Epithelial cell of prostate (primary cell): ENCODE measurements around the gene RTKN2.

Source experiments
- DNase-seq: peaks from one replicate; pipeline ENCODE4 v3.0.0-alpha.2; 2011; ENCODE audit warnings: low read depth, low spot score
- H3K27ac ChIP-seq: fragments of 450-650 bp; 2 replicates; pipeline ENCODE4 v1.5.1; 2017; ENCODE audit warnings: mild to moderate bottlenecking

RTKN2 gene

GRCh38 chr10:62231371-62231770, 37.3 kb downstream of the RTKN2 start:
- peak overlapping the region; percentile 34 for H3K27ac ChIP-seq
- DNase-seq, result no peak

DNA sequence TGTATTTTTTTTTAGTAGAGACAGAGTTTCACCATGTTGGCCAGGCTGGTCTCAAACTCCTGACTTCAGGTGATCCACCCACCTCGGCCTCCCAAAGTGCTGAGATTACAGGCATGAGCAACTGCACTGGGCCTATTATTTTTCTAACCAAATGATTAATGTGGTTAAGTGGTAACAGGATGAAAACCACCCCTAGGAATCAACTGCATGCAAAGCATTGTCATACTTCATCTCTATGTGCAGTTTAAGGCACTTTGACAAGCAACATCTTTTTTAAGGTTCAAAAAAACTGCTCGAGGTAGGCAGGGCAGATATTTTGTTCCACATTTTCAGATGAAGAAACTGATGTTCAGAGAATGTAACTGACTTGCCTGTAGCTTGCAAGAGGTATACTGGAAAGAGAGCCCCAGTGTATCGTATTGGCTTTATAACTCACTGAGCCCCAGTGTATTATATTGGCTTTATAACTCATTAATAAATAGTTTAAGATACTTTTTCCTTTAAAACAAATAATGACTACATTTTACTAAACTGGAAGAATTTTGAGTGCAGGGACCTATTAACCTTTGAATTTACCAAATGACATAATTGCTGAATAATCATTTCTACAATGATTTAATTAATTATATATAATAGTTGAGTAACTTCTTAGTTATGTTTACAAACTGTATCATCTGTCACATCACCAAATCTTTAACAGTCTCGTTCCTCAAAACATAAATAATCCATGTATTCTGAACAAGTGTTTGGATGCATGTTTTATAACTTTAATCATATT, 38.1 kb downstream of the RTKN2 start:
- DNase-seq, result no peak
- peak overlapping the region; percentile 34 for H3K27ac ChIP-seq

- no peak overlapping the region for H3K27ac ChIP-seq
- no peak for DNase-seq
These were observed 43.3 kb downstream of the RTKN2 start for GRCh38 chr10:62225362-62225761.

DNA sequence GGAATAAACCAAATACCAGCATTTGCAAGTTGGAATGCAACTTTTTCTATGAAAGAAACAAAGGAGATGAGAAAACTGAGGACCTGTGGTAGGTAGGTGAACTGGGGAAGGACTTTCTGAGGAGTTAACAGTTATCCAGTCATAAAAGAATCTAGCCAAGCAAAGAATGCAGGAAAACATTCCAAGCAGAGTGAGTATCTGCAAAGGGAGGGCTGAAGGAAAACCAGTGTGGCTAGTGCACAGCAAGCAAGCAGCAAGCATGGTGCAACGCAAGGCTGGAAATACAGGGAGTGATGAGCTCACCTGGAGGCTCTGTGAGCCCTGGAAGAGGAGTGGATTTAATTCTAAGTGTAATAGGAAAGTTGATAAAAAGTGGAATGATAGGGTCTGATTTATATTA, 44.0 kb downstream of the RTKN2 start:
- peak; percentile 2 for DNase-seq
- H3K27ac ChIP-seq, result no peak overlapping the region

- no peak overlapping the region for H3K27ac ChIP-seq
- DNase-seq, result no peak
These were observed 51.0 kb downstream of the RTKN2 start for GRCh38 chr10:62217683-62218082.

- no peak for DNase-seq
- no peak overlapping the region for H3K27ac ChIP-seq
These were observed 54.2 kb downstream of the RTKN2 start for GRCh38 chr10:62214364-62214874.

GRCh38 chr10:62205750-62206399, 62.8 kb downstream of the RTKN2 start:
- H3K27ac ChIP-seq, result no peak overlapping the region
- no peak for DNase-seq

DNA sequence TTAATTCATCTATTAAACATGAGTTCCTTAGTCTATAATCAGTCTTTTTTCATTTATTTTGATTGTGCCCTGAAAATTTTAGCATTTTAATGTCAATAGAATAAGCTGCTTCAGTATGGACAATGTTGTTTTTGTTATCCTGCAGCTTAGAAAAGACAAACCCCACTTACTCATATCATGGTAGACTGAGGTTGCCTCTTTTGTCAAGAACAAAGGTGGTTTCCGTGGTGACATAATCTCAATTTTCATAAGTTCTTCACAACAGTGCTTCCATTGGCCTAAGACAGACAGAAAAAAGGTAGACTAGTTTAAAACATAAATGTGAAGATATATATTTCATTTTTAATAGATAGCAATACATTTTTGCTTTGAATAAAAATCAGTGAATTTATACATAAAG, 69.1 kb downstream of the RTKN2 start:
- DNase-seq, result no peak
- no peak overlapping the region for H3K27ac ChIP-seq

DNA sequence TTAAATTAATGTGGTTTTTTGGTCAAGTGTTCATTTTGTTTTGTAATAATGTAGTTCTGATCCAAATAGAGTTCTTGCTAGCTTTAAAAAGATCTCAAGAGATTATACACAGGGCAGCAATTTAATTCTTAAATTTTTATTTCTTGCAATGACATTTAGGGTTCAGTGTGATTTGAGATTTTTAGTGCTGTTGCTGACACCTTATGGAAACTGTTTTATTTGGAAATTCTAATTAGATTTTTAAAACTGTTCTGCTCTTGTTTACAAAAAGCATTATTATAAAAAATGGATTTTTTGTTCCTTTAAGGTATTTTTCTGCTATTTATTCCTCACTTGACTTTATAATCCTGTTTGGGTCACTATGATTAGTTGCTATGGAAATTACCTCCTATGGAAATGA, 72.1 kb downstream of the RTKN2 start:
- no peak for DNase-seq
- H3K27ac ChIP-seq, result no peak overlapping the region

GRCh38 chr10:62195675-62195926, 73.0 kb downstream of the RTKN2 start:
- no peak for DNase-seq
- H3K27ac ChIP-seq, result no peak overlapping the region

GRCh38 chr10:62194924-62195674, 73.5 kb downstream of the RTKN2 start:
- no peak for DNase-seq
- no peak overlapping the region for H3K27ac ChIP-seq

DNA sequence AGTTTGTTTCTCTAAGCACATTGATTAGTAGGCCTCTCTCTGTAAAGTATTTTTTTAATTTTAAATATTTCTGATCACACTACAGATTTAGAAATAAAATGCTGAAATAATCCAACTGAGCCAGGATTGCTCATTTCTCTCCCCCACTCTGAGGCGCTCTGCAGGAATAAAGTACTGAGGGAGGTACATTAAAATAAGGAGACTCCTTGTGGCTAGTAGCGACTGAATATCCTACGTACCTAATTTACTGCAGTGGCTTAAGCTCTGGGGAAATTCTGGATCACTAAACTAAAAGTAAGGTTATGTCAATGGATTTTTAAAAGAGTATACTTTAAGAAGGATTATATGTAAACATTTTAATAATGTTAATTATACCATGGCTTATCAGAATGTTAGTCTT, 75.2 kb downstream of the RTKN2 start:
- H3K27ac ChIP-seq, result no peak overlapping the region
- DNase-seq, result no peak

- DNase-seq, result no peak
- H3K27ac ChIP-seq, result no peak overlapping the region
These were observed 79.5 kb downstream of the RTKN2 start for GRCh38 chr10:62189131-62189530.

DNA sequence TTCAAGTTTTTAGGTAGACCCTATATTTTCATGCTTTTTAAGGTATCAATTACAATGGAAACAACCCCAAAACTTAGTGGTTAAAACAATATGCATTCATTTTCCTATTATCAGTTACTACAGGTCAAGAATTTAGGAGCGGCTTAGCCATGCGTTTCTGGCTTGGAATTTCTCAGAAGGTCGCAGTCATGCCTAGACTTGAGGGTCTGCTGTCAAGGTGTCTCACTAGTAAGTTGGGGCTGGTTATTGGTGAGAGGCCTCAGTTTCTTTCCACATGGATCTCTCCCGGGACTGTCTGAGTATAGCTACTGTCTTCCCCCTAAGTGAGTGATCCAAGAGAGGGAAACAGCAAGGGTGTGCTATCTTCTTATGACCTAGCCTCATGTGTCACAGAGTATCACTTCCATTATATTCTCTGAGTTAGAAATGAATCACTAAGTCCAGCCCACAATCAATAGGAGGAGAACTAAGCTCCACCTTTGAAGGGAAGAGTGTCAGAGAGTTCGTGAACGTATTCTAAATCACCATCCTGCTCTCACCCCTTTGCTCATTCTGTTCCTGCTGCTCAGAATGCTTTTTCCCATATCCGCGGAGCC, 80.5 kb downstream of the RTKN2 start:
- DNase-seq, result no peak
- peak overlapping the region; percentile 9 for H3K27ac ChIP-seq

DNA sequence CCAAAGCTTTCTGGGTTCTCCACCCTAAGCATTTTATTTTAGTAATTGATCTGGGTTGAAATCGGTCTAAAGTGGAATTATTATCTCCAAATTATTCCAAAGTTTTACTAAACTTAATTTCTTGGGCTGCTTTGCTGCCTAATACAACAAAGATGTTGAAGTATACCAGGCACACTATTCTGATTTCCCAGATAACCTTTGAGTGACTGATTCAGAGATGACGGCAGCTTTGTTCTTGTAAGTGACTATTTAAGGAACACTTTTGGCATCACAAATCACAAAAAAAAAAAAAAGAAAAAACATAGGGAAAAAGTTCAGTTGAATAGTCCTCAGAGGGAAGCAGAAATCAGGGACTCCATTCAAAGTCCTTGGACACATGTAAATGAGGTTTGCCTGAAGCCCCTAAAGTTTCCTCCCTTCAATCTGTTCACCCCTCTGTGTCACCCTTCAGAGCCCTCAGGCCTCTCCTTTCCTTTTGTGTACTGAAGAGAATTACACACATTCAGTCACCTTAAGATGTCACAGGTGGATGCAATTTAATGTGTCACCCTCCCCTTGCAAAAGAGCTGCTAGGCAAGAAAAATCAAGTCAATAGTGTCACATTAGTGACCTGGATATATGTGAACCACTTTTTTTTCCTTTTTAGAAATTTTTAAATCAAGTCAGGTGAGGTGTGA, 81.5 kb downstream of the RTKN2 start:
- peak overlapping the region; percentile 9 for H3K27ac ChIP-seq

DNA sequence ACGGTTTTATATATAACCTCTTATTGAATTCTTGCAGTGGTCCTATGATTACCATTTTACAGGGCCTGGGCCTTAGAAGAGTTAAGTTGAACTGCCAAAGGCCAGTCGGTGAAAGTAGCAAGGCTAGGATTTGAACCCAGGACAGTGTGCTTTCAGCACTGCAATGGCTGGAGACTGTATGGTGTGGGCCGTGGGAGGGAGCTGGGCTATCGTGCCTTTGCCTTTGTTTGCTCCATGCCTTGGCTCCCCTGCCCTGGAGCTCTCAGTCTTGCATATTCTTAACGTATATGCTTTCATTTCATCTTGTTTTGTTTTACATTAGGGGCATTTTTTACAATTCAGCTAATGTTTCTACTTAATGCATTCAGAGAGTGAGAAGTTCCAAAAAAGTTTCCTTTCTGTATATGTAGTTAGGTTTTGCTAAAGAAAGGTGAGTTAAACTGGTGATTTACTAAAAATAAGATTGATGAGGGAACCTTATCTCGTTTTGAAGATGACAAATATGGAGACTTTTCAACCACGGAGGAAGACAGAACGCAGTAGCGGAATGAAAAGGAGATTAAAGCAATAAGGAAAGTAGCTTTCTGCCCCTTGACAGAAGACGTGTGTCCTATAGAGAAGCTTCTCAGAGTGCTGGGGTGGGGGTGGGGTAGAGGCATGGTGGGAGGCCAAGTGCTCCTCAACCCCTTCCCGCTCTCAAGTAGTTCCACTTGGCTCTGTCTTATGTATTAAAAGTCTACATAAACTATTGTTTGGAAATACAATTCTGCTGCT, 82.5 kb downstream of the RTKN2 start:
- DNase-seq, result no peak

More for the DNA sequence above, 81.5 kb downstream of the RTKN2 start:
- DNase-seq, result no peak

DNA sequence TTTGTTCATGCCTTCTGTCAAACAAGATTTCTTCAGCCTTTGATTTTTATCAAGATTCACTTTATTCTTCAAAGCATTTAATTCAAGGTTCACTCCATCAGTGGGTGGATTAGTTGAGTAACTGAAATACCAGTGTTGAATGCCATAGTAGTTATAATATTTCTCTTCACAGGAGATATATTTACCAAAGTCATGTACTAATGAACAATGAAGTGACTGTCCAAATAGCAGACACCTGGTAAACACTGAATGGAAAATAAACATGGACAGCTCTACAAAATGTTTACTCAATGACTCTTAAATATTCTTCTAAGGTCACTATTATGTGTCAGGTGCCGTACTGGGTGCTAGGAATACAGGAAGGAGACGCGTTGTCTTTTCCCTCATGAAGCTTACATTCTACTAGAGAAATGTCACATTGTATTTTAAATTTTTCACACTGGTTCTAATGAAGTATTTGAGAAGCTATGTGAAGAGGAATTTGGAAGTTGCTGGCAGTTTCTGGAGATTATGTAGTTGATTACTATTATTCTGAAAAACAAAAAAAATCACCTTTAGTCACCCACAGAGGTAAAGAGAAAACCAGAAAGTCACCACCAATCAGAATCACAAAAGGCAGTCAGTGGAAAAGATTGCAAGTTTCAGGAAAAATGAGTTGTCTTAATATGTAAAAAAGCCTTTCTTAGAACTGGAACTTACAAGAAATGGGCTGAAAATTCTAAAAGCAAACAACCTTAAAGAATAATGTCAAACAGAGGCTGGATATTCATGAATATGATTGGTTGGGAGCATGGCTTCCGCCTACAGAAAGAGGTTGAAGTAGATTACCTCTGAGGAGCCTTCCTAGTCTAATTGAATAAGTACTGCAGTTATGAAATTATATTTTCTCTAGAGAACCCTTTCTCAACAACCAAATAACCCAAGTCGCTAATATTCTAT, 84.5 kb downstream of the RTKN2 start:
- DNase-seq, result no peak
- H3K27ac ChIP-seq, result no peak overlapping the region

More for the DNA sequence above, 82.5 kb downstream of the RTKN2 start:
- H3K27ac ChIP-seq, result no peak overlapping the region

GRCh38 chr10:62183442-62183841, 85.2 kb downstream of the RTKN2 start:
- H3K27ac ChIP-seq, result no peak overlapping the region
- no peak for DNase-seq
